Measurements from ENCODE around the gene MKKS. TPM values are rescaled to one million over a fixed set of nuclear protein-coding genes. Genes with fewer than 3 reads are reported as not detected.
A peak's percentile ranks its signal among the peaks of the same experiment; 100 is the strongest.

MKKS gene
- total RNA-seq, 2 donors from 2014 or later: 14.6 to 19.0 TPM

GRCh38 chr20:10366898-10367692 is 66.9 kb downstream of the MKKS start:
- Histone ChIP-seq H3K27me3 (replicated peaks; ENCODE audit: insufficient read depth) (no peaks in the 10 kb centered on the region), H3K27ac (no peak overlapping the region), H3K4me1 (replicated peaks) (no peaks in the 10 kb centered on the region), H3K4me3 (no peak overlapping the region), H3K9me3 (no peaks in the 10 kb centered on the region), H3K36me3 (no peaks in the 10 kb centered on the region)
- TF ChIP-seq POLR2A (IDR thresholded peaks at IDR 0.05) (no peak), CTCF (IDR thresholded peaks at IDR 0.05) (no peak), POLR2AphosphoS5 (IDR thresholded peaks at IDR 0.05) (no peak)
- intact Hi-C loops (cut with DNase I): no loop called here
- 65% methylated on average over 4 of the region's 4 CpGs for WGBS
- DNase-seq (ENCODE audit: low spot score): no peak

GRCh38 chr20:10362674-10363073 is 71.3 kb downstream of the MKKS start:
- intact Hi-C loops (cut with DNase I): no loop called here
- no peak for DNase-seq (ENCODE audit: low spot score)

GRCh38 chr20:10360878-10361277 is 73.1 kb downstream of the MKKS start:
- H3K36me3 ChIP-seq: no peaks in the 10 kb centered on the region
- H3K4me3 ChIP-seq: no peak overlapping the region
- no peaks in the 10 kb centered on the region for H3K9me3 ChIP-seq
- no peak for DNase-seq (ENCODE audit: low spot score)
- H3K27ac ChIP-seq: no peak overlapping the region
- no peaks in the 10 kb centered on the region for H3K27me3 ChIP-seq (replicated peaks; ENCODE audit: insufficient read depth)
- WGBS: 96% methylated on average over 1 of the region's 1 CpG
- H3K4me1 ChIP-seq (replicated peaks): no peaks in the 10 kb centered on the region
- intact Hi-C loops (cut with DNase I): no loop called here
- TF ChIP-seq POLR2A (IDR thresholded peaks at IDR 0.05) (no peak), CTCF (IDR thresholded peaks at IDR 0.05) (no peak), POLR2AphosphoS5 (IDR thresholded peaks at IDR 0.05) (no peak)

More at GRCh38 chr20:10362674-10363073, 71.3 kb downstream of the MKKS start:
- WGBS: 100% methylated on average over 1 of the region's 1 CpG
- no peak overlapping the region for H3K4me3 ChIP-seq
- H3K4me1 ChIP-seq (replicated peaks): no peaks in the 10 kb centered on the region
- TF ChIP-seq POLR2AphosphoS5 (IDR thresholded peaks at IDR 0.05) (no peak), CTCF (IDR thresholded peaks at IDR 0.05) (no peak), POLR2A (IDR thresholded peaks at IDR 0.05) (no peak)
- no peaks in the 10 kb centered on the region for H3K27me3 ChIP-seq (replicated peaks; ENCODE audit: insufficient read depth)
- no peaks in the 10 kb centered on the region for H3K9me3 ChIP-seq
- no peaks in the 10 kb centered on the region for H3K36me3 ChIP-seq
- H3K27ac ChIP-seq: no peak overlapping the region

GRCh38 chr20:10359621-10360040 is 74.4 kb downstream of the MKKS start:
- H3K27me3 ChIP-seq (replicated peaks; ENCODE audit: insufficient read depth): no peaks in the 10 kb centered on the region
- H3K27ac ChIP-seq: no peak overlapping the region
- H3K4me3 ChIP-seq: no peak overlapping the region
- no peaks in the 10 kb centered on the region for H3K9me3 ChIP-seq
- no peaks in the 10 kb centered on the region for H3K36me3 ChIP-seq
- H3K4me1 ChIP-seq (replicated peaks): no peaks in the 10 kb centered on the region
- DNase-seq (ENCODE audit: low spot score): no peak
- no peak for TF ChIP-seq CTCF (IDR thresholded peaks at IDR 0.05)
- no peak for TF ChIP-seq POLR2A (IDR thresholded peaks at IDR 0.05)
- no peak for TF ChIP-seq POLR2AphosphoS5 (IDR thresholded peaks at IDR 0.05)
- 50% methylated on average over 2 of the region's 2 CpGs for WGBS
- intact Hi-C loops (cut with DNase I): no loop called here

- intact Hi-C loops (cut with DNase I): no loop called here
- no peak for DNase-seq (ENCODE audit: low spot score)
- Histone ChIP-seq H3K4me3 (no peak overlapping the region), H3K27me3 (replicated peaks; ENCODE audit: insufficient read depth) (no peaks in the 10 kb centered on the region), H3K9me3 (no peaks in the 10 kb centered on the region), H3K36me3 (no peaks in the 10 kb centered on the region), H3K27ac (no peak overlapping the region), H3K4me1 (replicated peaks) (no peaks in the 10 kb centered on the region)
- TF ChIP-seq CTCF (IDR thresholded peaks at IDR 0.05) (peak in 1 of 4 experiments; percentile 29), POLR2A (IDR thresholded peaks at IDR 0.05) (no peak), POLR2AphosphoS5 (IDR thresholded peaks at IDR 0.05) (no peak)
These were observed 76.0 kb downstream of the MKKS start for GRCh38 chr20:10357974-10358373.

Measured in prostate gland (tissue), 2 donors.